Left ventricle myocardium inferior (tissue), 1 donor: Measurements from ENCODE around the gene PODXL2. TPM values are rescaled to one million over a fixed set of nuclear protein-coding genes. Genes with fewer than 3 reads are reported as not detected.
"Not testable (repeated sequence)": the region's sequence is repeated elsewhere in the genome, so short reads cannot be mapped to it uniquely, and the experiment has no call there.

ENCODE experiments used
- DNase-seq: peaks from one replicate; pipeline ENCODE4 v3.0.0-alpha.2; 2020
- H3K27ac ChIP-seq: fragments of 200-600 bp; replicated peaks from 2 replicates; pipeline ENCODE4 v1.8.0; 2021
- H3K27me3 ChIP-seq: fragments of 200-600 bp; 2 replicates; pipeline ENCODE4 v1.8.0; 2021; ENCODE audit warnings: low read depth
- H3K36me3 ChIP-seq: fragments of 200-600 bp; 2 replicates; pipeline ENCODE4 v1.8.0; 2021
- H3K4me1 ChIP-seq: fragments of 200-600 bp; 2 replicates; pipeline ENCODE4 v1.8.0; 2021
- H3K4me3 ChIP-seq: fragments of 200-600 bp; 2 replicates; pipeline ENCODE4 v1.8.0; 2021; ENCODE audit warnings: mild to moderate bottlenecking, moderate library complexity
- H3K9me3 ChIP-seq: fragments of 200-600 bp; replicated peaks from 2 replicates; pipeline ENCODE4 v1.8.0; 2021
- intact Hi-C: fragments of 100-400 bp; cut with micrococcal nuclease; formaldehyde crosslinking; loops from one replicate; pipeline ENCODE4 v1.11.0; 2022
- total RNA-seq: library from RNA; stranded (reverse); fragmentation: NEBNext Ultra II Directional; extraction: Animal tissue kit (Norgen Biotek cat#: 25700); gene quantifications from one replicate; pipeline ENCODE4 v1.2.1, GENCODE V29; 2021
- TF ChIP-seq, protein P1 (sequence below): fragments of 200-600 bp; IDR thresholded peaks from 2 replicates; pipeline ENCODE4 v1.8.0; 2021; ENCODE audit warnings: antibody characterized with exemption, mild to moderate bottlenecking, borderline replicate concordance
- donor health status: DM: no; HTN: yes; CAD: no; lungs with severe emphysema.

PODXL2 gene
- total RNA-seq, 1 donor from 2014 or later: 1.7 TPM

DNA sequence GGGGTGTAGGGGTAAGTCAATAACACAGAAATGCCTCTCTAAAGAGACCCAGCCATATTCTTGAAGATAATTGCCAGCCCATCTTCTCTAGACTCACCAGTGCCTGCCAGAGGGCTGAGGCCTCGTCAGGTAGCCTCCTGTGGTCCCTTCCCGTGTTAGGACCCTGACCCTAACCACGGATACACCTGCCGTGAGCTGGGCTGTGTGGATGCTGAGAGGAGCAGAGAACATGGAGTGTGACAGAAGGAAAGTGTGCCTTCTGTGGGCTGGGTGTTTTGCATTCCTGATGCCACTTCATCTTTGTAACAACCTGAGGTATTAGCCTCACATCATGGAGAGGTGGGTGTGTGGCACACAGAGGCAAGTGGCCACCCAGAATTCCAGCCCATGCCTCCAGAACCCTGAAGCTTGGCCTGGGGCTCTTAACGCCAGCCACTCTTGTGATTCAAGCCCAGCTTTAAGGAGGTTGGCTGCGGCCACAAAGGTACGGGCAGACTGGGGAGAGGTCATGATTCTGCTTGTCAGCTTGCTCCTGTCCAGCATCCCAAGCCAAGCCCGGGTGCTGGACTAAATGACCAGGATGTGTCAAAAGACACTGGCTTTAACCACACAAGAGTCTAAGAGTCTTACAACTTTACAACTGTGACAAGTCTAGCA is 22.7 kb downstream of the PODXL2 start:
- TF ChIP-seq, protein P1, sequence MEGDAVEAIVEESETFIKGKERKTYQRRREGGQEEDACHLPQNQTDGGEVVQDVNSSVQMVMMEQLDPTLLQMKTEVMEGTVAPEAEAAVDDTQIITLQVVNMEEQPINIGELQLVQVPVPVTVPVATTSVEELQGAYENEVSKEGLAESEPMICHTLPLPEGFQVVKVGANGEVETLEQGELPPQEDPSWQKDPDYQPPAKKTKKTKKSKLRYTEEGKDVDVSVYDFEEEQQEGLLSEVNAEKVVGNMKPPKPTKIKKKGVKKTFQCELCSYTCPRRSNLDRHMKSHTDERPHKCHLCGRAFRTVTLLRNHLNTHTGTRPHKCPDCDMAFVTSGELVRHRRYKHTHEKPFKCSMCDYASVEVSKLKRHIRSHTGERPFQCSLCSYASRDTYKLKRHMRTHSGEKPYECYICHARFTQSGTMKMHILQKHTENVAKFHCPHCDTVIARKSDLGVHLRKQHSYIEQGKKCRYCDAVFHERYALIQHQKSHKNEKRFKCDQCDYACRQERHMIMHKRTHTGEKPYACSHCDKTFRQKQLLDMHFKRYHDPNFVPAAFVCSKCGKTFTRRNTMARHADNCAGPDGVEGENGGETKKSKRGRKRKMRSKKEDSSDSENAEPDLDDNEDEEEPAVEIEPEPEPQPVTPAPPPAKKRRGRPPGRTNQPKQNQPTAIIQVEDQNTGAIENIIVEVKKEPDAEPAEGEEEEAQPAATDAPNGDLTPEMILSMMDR: no peak
- Histone ChIP-seq H3K4me1 (peaks cover 5% of the 10 kb centered on the region), H3K9me3 (no peaks in the 10 kb centered on the region), H3K27me3 (no peaks in the 10 kb centered on the region), H3K4me3 (no peak overlapping the region), H3K36me3 (no peaks in the 10 kb centered on the region), H3K27ac (no peak overlapping the region)
- intact Hi-C loops: loop anchor here (5.0 kb wide), 2 partner anchors 176 to 321 kb away; no protein-coding TSS in a partner anchor
- DNase-seq: no peak

GRCh38 chr3:127652246-127652995 is 23.4 kb downstream of the PODXL2 start:
- Histone ChIP-seq H3K27me3 (no peaks in the 10 kb centered on the region), H3K4me1 (peaks cover 5% of the 10 kb centered on the region), H3K27ac (no peak overlapping the region), H3K4me3 (no peak overlapping the region), H3K36me3 (no peaks in the 10 kb centered on the region), H3K9me3 (no peaks in the 10 kb centered on the region)
- peak; percentile 45 for DNase-seq
- TF ChIP-seq, protein P1: peak; percentile 96
- intact Hi-C loops: loop anchor here (5.0 kb wide), 2 partner anchors 175 to 320 kb away; no protein-coding TSS in a partner anchor

GRCh38 chr3:127654374-127654773 is 25.4 kb downstream of the PODXL2 start:
- Histone ChIP-seq H3K27me3 (no peaks in the 10 kb centered on the region), H3K36me3 (no peaks in the 10 kb centered on the region), H3K4me3 (no peak overlapping the region), H3K27ac (no peak overlapping the region), H3K4me1 (peaks cover 5% of the 10 kb centered on the region), H3K9me3 (no peaks in the 10 kb centered on the region)
- TF ChIP-seq, protein P1: no peak
- no peak for DNase-seq
- intact Hi-C loops: loop anchor here (5.0 kb wide), 2 partner anchors 173 to 318 kb away; no protein-coding TSS in a partner anchor

- H3K27me3 ChIP-seq, H3K36me3 ChIP-seq, H3K4me1 ChIP-seq, H3K27ac ChIP-seq, H3K4me3 ChIP-seq, DNase-seq, H3K9me3 ChIP-seq: not testable (repeated sequence)
- intact Hi-C loops: loop anchor here (5.0 kb wide), 2 partner anchors 172 to 317 kb away; no protein-coding TSS in a partner anchor
These were observed 26.0 kb downstream of the PODXL2 start for GRCh38 chr3:127654993-127655392.

- H3K4me3 ChIP-seq: no peak overlapping the region
- H3K27ac ChIP-seq: no peak overlapping the region
- intact Hi-C loops: no loop called here
- peaks cover 5% of the 10 kb centered on the region for H3K4me1 ChIP-seq
- H3K9me3 ChIP-seq: no peaks in the 10 kb centered on the region
- TF ChIP-seq, protein P1: no peak
- DNase-seq: no peak
- H3K36me3 ChIP-seq: no peaks in the 10 kb centered on the region
- H3K27me3 ChIP-seq: no peaks in the 10 kb centered on the region
These were observed 26.7 kb downstream of the PODXL2 start for GRCh38 chr3:127655641-127656040.

- no peaks in the 10 kb centered on the region for H3K36me3 ChIP-seq
- no peak for DNase-seq
- no peaks in the 10 kb centered on the region for H3K9me3 ChIP-seq
- no peak overlapping the region for H3K27ac ChIP-seq
- peaks cover 5% of the 10 kb centered on the region for H3K4me1 ChIP-seq
- TF ChIP-seq, protein P1: no peak
- no peak overlapping the region for H3K4me3 ChIP-seq
- H3K27me3 ChIP-seq: no peaks in the 10 kb centered on the region
- intact Hi-C loops: no loop called here
These were observed 27.9 kb downstream of the PODXL2 start for GRCh38 chr3:127656906-127657305.
